Measurements from ENCODE around the gene CDADC1.

DNA sequence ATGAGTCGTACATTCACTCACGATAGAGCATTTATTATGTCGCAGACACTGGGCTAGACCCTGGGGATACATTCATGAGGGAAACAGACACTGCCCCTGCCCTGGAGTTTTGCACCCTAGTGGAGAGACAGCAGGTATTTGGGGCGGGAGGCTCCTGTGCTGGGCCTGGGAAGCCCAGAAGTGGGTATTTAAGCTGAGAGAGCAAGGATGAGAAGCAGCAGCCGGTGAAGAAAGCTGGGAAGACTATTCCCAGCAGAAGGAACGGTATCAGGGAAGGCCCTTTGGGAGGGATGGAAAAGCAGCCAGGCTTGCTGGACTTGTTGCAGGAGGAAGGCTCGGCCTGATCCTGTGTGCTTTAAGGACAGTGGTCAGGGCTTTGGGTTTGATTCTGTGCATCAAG lies 54.5 kb downstream of the CDADC1 start:
- no peak for TF ChIP-seq FOXP2 (optimal IDR thresholded peaks at IDR 0.05; ENCODE audit: control extremely low read depth, extremely low read length, insufficient read depth)
- no peak for TF ChIP-seq EZH2 (IDR thresholded peaks at IDR 0.05)
- no peak for TF ChIP-seq POLR2AphosphoS5 (IDR thresholded peaks at IDR 0.05; ENCODE audit: borderline replicate concordance, low read depth, low read length)

Data from SK-N-MC (cell line).